Activated CD8-positive, alpha-beta T cell treated with anti-CD3 and anti-CD28 coated beads for 36 hours (primary cell): ENCODE results near the gene DRC1. TPM values are rescaled to one million over a fixed set of nuclear protein-coding genes. Genes with fewer than 3 reads are reported as not detected.

Source experiments
- ATAC-seq: fragments of 200-7000 bp; cut with Tn5 transposase; one replicate; pipeline ENCODE4 v1.10.0; 2021; ENCODE audit warnings: mild to moderate bottlenecking, moderate library complexity
- CTCF ChIA-PET: fragments of 350-600 bp; sonication (Branson Sonifier 250); formaldehyde crosslinking; loops from one replicate; lab custom pipeline; 2021; ENCODE audit warnings: antibody characterized with exemption; lab: Charles Lee
- POLR2A ChIA-PET: fragments of 350-600 bp; sonication (Branson Sonifier 250); formaldehyde crosslinking; loops from one replicate; lab custom pipeline; 2021; ENCODE audit warnings: antibody characterized with exemption; lab: Charles Lee
- DNase-seq: peaks from one replicate; pipeline ENCODE4 v3.0.0-alpha.2; 2020
- H3K27ac Mint-ChIP-seq: one replicate; pipeline ENCODE4 v1.8.0; 2021; ENCODE audit warnings: mild to moderate bottlenecking, mixed read lengths
- H3K27me3 Mint-ChIP-seq: one replicate; pipeline ENCODE4 v1.8.0; 2021; ENCODE audit warnings: mixed read lengths
- H3K36me3 Mint-ChIP-seq: one replicate; pipeline ENCODE4 v1.8.0; 2021; ENCODE audit warnings: low read depth, mixed read lengths
- H3K4me1 Mint-ChIP-seq: one replicate; pipeline ENCODE4 v1.8.0; 2021; ENCODE audit warnings: low read depth, mixed read lengths
- H3K4me3 Mint-ChIP-seq: one replicate; pipeline ENCODE4 v1.8.0; 2021; ENCODE audit warnings: mild to moderate bottlenecking, moderate library complexity, mixed read lengths
- H3K9me3 Mint-ChIP-seq: one replicate; pipeline ENCODE4 v1.8.0; 2021; ENCODE audit warnings: mixed read lengths
- CTCF ChIP-seq: fragments of 200-600 bp; IDR thresholded peaks from one replicate; pipeline ENCODE4 v1.8.0; 2022; ENCODE audit warnings: antibody characterized with exemption, mild to moderate bottlenecking
- intact Hi-C: fragments of 100-400 bp; cut with micrococcal nuclease; formaldehyde crosslinking; loops from one replicate; pipeline ENCODE4 v1.10.0; 2022
- total RNA-seq, 2 experiments: library from RNA; stranded (reverse); gene quantifications; one replicate each; pipeline ENCODE4 v1.2.3, GENCODE V29; 2021

Gene DRC1
- total RNA-seq, 2 experiments from 2014 or later: not detected

GRCh38 chr2:26448651-26449050 lies 46.9 kb downstream of the DRC1 start:
- CTCF ChIA-PET: interaction anchor here (1.1 kb wide), 1 partner anchor 158 kb away, joined by 3 read pairs; no protein-coding TSS in a partner anchor
- H3K27ac Mint-ChIP-seq: no peak overlapping the region
- no peak for DNase-seq
- TF ChIP-seq CTCF: no peak
- H3K9me3 Mint-ChIP-seq: no peaks in the 10 kb centered on the region
- H3K4me1 Mint-ChIP-seq: no peaks in the 10 kb centered on the region
- no peak overlapping the region for H3K4me3 Mint-ChIP-seq
- POLR2A ChIA-PET: interaction anchor here (1.2 kb wide), 1 partner anchor 34 kb away, joined by 3 read pairs; no protein-coding TSS in a partner anchor
- no peak for ATAC-seq
- intact Hi-C loops: no loop called here
- H3K36me3 Mint-ChIP-seq: no peaks in the 10 kb centered on the region
- H3K27me3 Mint-ChIP-seq: no peaks in the 10 kb centered on the region

GRCh38 chr2:26449278-26450030 lies 47.7 kb downstream of the DRC1 start:
- no peak for TF ChIP-seq CTCF
- Mint-ChIP-seq H3K27ac (no peak overlapping the region), H3K9me3 (no peaks in the 10 kb centered on the region), H3K4me3 (no peak overlapping the region), H3K27me3 (no peaks in the 10 kb centered on the region), H3K36me3 (no peaks in the 10 kb centered on the region), H3K4me1 (no peaks in the 10 kb centered on the region)
- no peak for DNase-seq
- ChIA-PET CTCF (interaction anchor here (1.1 to 1.5 kb wide), 2 partner anchors 20 to 157 kb away, joined by 3 read pairs; no protein-coding TSS in a partner anchor), POLR2A (interaction anchor here (0.5 to 1.2 kb wide), 2 partner anchors 13 to 35 kb away, joined by 3 read pairs; no protein-coding TSS in a partner anchor)
- intact Hi-C loops: no loop called here
- ATAC-seq: no peak

GRCh38 chr2:26450031-26450635 lies 48.4 kb downstream of the DRC1 start:
- TF ChIP-seq CTCF: no peak
- DNase-seq: no peak
- no peak for ATAC-seq
- Mint-ChIP-seq H3K4me3 (no peak overlapping the region), H3K27ac (no peak overlapping the region), H3K4me1 (no peaks in the 10 kb centered on the region), H3K36me3 (no peaks in the 10 kb centered on the region), H3K27me3 (no peaks in the 10 kb centered on the region), H3K9me3 (no peaks in the 10 kb centered on the region)
- intact Hi-C loops: no loop called here
- ChIA-PET CTCF (interaction anchor here (1.1 to 1.5 kb wide), 2 partner anchors 19 to 157 kb away, joined by 3 read pairs; no protein-coding TSS in a partner anchor), POLR2A (no interaction called here)

- intact Hi-C loops: no loop called here
- Mint-ChIP-seq H3K4me1 (no peaks in the 10 kb centered on the region), H3K4me3 (no peak overlapping the region), H3K9me3 (no peaks in the 10 kb centered on the region), H3K27me3 (no peaks in the 10 kb centered on the region), H3K27ac (no peak overlapping the region), H3K36me3 (no peaks in the 10 kb centered on the region)
- DNase-seq (no peak), ATAC-seq (no peak)
- POLR2A ChIA-PET: interaction anchor here (0.6 kb wide), 1 partner anchor 51 kb away, joined by 3 read pairs; no protein-coding TSS in a partner anchor
- CTCF ChIA-PET: interaction anchor here (0.8 to 1.3 kb wide), 3 partner anchors 10 to 21 kb away, joined by 3 to 4 read pairs (median 3); no protein-coding TSS in a partner anchor
- no peak for TF ChIP-seq CTCF
These were observed 50.0 kb downstream of the DRC1 start for GRCh38 chr2:26451700-26452099.
